Stimulated activated CD4-positive, alpha-beta T cell treated with anti-CD3 and anti-CD28 coated beads, TNF-alpha, amount 100 ng/mL, for 4 hours (primary cell): ENCODE measurements around the gene CHERP.
"Not testable (repeated sequence)": the region's sequence is repeated elsewhere in the genome, so short reads cannot be mapped to it uniquely, and the experiment has no call there.

Experiments used
- DNase-seq, 3 experiments: peaks; one replicate each; pipeline ENCODE4 v3.0.0-alpha.2; 2020; ENCODE audit warnings: low read depth in 3 of 3

Gene CHERP

GRCh38 chr19:16476401-16476800, 65.8 kb downstream of the CHERP start:
- no peak for DNase-seq

GRCh38 chr19:16473875-16474392, 68.3 kb downstream of the CHERP start:
- DNase-seq = no peak

- DNase-seq = no peak
These were observed 69.2 kb downstream of the CHERP start for GRCh38 chr19:16472992-16473391.

- DNase-seq = not testable (repeated sequence)
These were observed 69.7 kb downstream of the CHERP start for GRCh38 chr19:16472559-16472899.

GRCh38 chr19:16470911-16471811, 71.1 kb downstream of the CHERP start:
- no peak for DNase-seq

GRCh38 chr19:16470541-16470910, 71.7 kb downstream of the CHERP start:
- no peak for DNase-seq
